Measurements from ENCODE around the gene IGFBP5. TPM values are rescaled to one million over a fixed set of nuclear protein-coding genes. Genes with fewer than 3 reads are reported as not detected.
A peak's percentile ranks its signal among the peaks of the same experiment; 100 is the strongest.

Gene IGFBP5
- total and polyA plus RNA-seq, 9 of the 15 experiments (the other 6 are each of a cell fraction or from before 2014, with no cell fraction given) = 0.01 to 1.9 (median 0.03) TPM; not detected in 6

DNA sequence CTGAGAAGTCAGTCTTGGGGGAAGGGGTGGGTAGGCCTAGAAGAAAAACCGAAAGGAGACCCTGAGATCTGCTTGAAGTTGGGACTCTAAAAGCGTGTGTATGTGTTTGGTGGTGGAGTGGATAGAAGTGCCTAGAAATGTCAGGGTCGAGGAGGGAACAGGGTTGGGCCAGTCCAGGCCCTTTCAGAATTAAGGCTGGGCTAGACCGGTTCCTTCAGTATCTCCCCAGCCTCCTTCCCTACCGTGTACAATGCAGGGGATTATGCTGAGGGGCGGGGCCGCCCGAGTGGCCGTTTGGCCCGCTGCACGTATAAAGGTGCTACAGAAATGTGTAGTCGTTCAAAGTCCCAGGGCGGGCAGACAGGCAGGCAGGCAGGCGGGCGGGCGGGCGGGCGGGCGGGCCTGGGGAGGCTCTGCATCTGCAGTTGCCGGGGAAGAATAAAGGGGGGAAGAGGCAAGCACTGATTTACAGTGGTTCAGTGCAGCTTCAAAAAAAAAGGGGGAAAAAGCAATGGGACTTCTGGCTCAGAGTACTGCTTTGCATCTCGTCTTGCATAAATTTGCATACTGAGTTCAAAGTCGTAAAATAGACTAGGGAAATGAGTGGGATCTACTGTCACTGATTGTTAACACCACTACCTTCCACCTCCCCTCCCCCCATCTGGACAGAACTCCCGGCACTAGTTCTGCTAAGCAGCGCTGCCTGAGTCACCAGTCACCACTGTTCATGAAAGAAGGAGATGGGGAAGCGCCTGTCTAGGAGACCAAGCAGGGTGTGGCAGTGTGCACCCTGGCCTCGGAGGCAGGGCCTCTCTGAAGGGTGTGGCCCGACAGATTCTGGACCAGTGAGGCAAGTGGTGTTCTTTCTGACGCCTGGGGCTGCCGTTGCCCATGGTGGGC, 58.5 kb downstream of the IGFBP5 start:
- ChIA-PET CTCF (ENCODE audit: low intra/inter-chr PET ratio) (no interaction called here), POLR2A (no interaction called here)
- ATAC-seq (peak; percentile 92), DNase-seq (ENCODE audit: extremely low read depth in 1 of 4, low spot score in 3 of 4) (peak; percentile 19 to 34 (median 29)), FAIRE-seq (no peak)
- in situ Hi-C loops (cut with MboI) = no loop called here
- 3% methylated on average over 25 of the region's 29 CpGs for WGBS (ENCODE audit: insufficient coverage, low coverage, missing lambda C conversion rate)
- no TSS peak for BruUV-seq (replicated peaks)
- no peak overlapping the region for H3K9ac ChIP-seq (ENCODE audit: insufficient read depth in 1 of 2, low read depth in 2 of 2, low read length in 2 of 2)
- H3K27ac ChIP-seq (ENCODE audit: extremely low read depth, low read depth, low read length) = no peak overlapping the region
- H3K9me1 ChIP-seq (ENCODE audit: control insufficient read depth, insufficient read depth, low read length) = no peaks in the 10 kb centered on the region
- H4K20me1 ChIP-seq (replicated peaks; ENCODE audit: control insufficient read depth, insufficient read depth, low read length) = no peaks in the 10 kb centered on the region
- no peaks in the 10 kb centered on the region for H3K36me3 ChIP-seq (ENCODE audit: control insufficient read depth, insufficient read depth, low read length)
- no peaks in the 10 kb centered on the region for H3K79me2 ChIP-seq (ENCODE audit: control insufficient read depth, insufficient read depth, low read length)
- H3K4me1 ChIP-seq (replicated peaks in 1 of 2; ENCODE audit: control insufficient read depth in 2 of 2, insufficient read depth in 2 of 2, low read length in 2 of 2) = no peaks in the 10 kb centered on the region; a peak in 1 of 5 replicates
- H3K4me3 ChIP-seq = no peak overlapping the region
- peaks cover 5 to 49% of the 10 kb centered on the region in 2 experiments; a peak in 4 of 5 replicates for H3K27me3 ChIP-seq (ENCODE audit: control insufficient read depth in 2 of 2, insufficient read depth in 2 of 2, low read length in 2 of 2)
- no peak overlapping the region for H3K4me2 ChIP-seq (ENCODE audit: insufficient read depth, low read length)
- H3K9me3 ChIP-seq (replicated peaks; ENCODE audit: control insufficient read depth, insufficient read depth, low read depth, low read length) = no peaks in the 10 kb centered on the region
- no peak overlapping the region for H2AFZ ChIP-seq (ENCODE audit: low read depth, low read length)
- TF ChIP-seq ZFPM2 (CRISPR knock-in tag; IDR thresholded peaks at IDR 0.05) = no peak
- TF ChIP-seq LCOR (CRISPR knock-in tag; IDR thresholded peaks at IDR 0.05) = 0 out of 2 replicates have a peak, but pooled peaks have one; percentile 37
- TF ChIP-seq CTBP1 (IDR thresholded peaks at IDR 0.05; ENCODE audit: borderline replicate concordance) = peak; percentile 93
- TF ChIP-seq JUND (IDR thresholded peaks at IDR 0.05; ENCODE audit: borderline replicate concordance, low read depth, low read length) = peak; percentile 44; the same call in 1 of the 2 replicates
- TF ChIP-seq JUND (tag; IDR thresholded peaks at IDR 0.05; ENCODE audit: borderline replicate concordance, low read depth, low read length) = peak; percentile 23; the same call in 1 of the 3 replicates
- peak; percentile 75; the same call in 1 of the 2 replicates for TF ChIP-seq HMBOX1 (IDR thresholded peaks at IDR 0.05)
- TF ChIP-seq FOSL1 (tag; conservative IDR thresholded peaks at IDR 0.05) = peak; percentile 49; the same call in 1 of the 2 replicates
- TF ChIP-seq, protein P1, sequence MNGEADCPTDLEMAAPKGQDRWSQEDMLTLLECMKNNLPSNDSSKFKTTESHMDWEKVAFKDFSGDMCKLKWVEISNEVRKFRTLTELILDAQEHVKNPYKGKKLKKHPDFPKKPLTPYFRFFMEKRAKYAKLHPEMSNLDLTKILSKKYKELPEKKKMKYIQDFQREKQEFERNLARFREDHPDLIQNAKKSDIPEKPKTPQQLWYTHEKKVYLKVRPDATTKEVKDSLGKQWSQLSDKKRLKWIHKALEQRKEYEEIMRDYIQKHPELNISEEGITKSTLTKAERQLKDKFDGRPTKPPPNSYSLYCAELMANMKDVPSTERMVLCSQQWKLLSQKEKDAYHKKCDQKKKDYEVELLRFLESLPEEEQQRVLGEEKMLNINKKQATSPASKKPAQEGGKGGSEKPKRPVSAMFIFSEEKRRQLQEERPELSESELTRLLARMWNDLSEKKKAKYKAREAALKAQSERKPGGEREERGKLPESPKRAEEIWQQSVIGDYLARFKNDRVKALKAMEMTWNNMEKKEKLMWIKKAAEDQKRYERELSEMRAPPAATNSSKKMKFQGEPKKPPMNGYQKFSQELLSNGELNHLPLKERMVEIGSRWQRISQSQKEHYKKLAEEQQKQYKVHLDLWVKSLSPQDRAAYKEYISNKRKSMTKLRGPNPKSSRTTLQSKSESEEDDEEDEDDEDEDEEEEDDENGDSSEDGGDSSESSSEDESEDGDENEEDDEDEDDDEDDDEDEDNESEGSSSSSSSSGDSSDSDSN (IDR thresholded peaks at IDR 0.05; ENCODE audit: borderline replicate concordance in 1 of 2, low read depth in 2 of 2, low read length in 2 of 2) = no peak
- peak in 1 of 2 experiments; percentile 71; a peak in 1 of 4 replicates for TF ChIP-seq RCOR1 (IDR thresholded peaks at IDR 0.05; ENCODE audit: borderline replicate concordance in 1 of 2, low read depth in 2 of 2, low read length in 2 of 2)
- intact Hi-C loops (cut with micrococcal nuclease) = no loop called here

All from K562 (cell line).